Measurements from ENCODE around the gene NACAD.
"Not testable (repeated sequence)": the region's sequence is repeated elsewhere in the genome, so short reads cannot be mapped to it uniquely, and the experiment has no call there.

Gene NACAD

DNA sequence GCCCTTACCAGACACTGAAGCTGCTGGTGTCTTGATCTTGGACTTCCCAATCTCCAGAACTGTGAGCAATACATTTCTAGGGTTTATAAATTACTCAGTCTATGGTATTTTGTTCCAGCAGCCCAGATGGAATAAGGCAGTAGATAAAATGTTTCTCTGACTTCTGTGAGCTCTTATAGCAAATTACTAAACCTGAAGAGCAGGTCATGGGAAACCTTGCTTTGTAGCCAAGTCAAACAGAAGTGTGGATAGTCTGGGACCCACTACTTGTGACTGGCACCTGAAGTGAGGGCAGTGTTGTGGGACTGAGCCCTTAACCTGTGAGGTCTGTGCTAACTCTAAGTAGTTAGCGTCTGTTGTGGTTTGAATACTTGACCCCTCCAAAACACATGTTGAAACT is 27.3 kb upstream of the NACAD start:
- DNase-seq, result no peak

DNA sequence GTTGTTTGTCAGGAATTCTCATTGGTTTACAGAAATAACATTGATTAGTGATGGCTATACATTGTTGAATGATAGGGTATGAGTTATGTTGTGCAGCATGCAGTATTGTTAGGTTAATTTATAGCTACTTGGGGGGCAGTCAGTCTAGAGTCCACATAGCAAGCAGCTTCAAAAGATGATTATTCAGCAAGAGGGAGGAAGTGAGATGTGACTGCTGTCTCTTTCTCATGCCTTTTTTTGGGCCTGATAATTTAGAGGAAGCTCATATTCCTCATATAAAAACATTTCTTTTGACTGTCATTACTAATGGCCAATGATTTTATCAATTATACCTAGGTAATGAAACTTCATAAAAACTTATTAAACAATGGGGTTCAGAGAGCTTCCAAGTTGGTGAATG is 26.2 kb upstream of the NACAD start:
- no peak for DNase-seq

DNA sequence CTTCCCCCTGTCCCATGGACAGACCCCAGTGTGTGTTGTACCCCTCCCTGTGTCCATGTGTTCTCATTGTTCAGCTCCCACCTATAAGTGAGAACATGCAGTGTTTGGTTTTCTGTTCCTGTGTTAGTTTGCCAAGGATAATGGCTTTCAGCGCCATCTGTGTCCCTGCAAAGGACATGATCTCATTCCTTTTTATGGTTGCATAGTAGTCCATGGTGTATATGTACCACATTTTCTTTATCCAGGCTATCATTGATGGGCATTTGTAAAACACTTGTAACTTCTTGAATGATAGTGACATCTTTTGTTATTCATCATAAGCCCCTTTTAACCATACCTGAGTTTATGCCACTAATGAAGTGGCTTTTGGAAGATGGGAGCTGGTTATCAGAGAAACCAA is 25.5 kb upstream of the NACAD start:
- DNase-seq, result not testable (repeated sequence)

DNA sequence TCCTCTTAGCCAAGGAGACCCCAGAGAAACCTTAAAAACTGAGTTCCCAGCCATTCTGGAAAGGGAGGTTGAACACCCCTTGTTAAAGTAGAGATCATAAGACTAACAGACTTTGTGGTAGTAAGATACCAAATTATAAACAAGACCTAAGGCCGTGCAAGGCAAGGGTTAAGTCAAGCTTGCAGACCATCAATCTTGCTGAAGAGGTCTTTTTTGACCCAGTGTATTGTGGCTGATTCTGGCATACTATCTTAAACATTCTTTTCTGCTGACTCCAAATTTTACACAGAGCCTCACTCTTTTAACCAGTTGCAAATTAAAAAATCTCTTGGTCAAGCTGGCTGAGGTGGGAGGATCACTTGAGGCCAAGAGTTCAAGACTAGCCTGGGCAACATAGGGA is 23.9 kb upstream of the NACAD start:
- no peak for DNase-seq

DNA sequence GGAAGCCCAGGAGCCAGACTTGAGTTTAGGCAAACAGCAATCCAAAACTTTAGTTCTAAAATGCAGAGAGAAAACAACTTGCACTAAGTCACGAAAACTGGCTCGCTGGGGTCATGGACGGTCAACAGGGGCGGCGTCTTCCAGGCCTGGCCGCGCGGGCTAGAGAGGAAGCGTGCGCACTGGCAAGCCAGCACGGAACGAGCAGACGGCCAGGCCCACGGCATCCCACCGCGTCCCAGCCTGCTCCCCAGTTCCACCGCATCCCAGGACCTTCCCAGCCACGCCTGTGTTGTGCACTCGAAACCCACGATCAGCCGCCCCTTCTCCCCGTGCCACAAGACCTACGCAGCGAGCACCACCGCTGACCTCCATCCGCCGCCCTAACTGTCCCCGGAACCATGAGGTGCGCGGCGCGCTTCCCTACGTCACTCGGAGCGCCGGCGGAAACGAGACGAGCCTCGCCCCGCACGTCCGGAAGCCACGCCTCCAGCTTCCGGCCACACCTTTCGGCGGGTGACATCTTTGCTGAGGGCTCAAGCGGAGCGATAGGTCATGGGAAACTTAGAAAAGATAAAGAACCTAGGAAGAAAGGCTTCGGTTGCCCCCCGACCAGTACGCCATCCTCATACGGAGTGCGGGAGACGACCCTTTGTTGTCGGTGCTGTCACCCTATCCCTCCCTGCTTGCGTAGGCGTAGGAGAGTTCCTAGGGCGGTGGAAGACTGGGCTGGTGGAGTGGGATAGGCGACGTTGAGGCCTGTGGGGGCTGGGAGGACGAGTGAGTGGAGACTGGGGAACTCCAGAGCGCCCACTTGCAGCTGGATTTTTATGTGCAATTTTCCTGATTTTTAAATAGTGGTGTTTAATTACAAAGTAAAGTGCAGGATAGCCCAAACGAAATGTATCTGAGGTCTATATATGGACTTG is 22.8 kb upstream of the NACAD start, which contains the start of gene TBRG4:
TSS of gene TBRG4 (minus strand) at position 400 of the 926 bp plus-strand sequence. CDS start 2,460 bp downstream, outside the sequence.
- DNase-seq, result peak; percentile 94 to 95

DNA sequence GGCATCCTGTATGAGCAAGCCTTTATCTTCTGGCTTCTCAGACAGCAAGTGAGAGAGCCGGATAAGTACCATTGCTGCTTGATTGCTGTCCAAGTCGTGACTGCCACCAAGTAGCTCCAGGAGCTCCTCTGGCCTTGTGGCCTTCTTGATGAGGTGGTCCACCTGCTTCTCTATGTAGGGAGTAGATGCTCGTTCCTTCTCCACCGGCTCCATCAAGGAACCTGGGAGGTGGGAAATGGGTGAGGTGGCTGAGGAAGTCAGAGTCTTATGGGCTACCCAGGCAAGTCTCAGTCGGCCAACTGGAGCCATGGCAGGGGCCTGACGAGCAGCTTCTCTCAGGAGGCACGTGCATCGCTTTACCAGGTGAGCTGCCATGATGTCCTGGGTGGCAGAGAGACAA is 20.1 kb upstream of the NACAD start:
- no peak for DNase-seq

DNA sequence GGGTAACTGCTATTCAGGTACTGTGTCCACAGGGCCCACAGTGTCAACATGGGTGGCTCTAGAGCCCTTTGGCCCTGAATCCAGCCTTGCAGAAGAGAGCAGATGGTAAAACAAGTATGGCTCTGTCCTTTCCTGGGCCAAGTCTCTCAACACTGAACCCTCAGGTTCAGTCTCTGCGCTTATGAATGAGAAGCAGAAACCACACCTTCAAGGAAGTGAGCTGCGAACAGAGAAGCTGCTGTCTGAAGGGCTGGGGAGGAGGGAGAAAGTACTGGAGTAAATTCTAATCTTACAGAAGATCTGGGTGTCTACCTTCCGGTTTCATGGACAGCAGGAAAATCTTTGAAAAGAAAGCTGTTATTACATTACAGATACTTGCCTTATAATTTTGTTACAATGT is 18.6 kb upstream of the NACAD start:
- no peak for DNase-seq

DNA sequence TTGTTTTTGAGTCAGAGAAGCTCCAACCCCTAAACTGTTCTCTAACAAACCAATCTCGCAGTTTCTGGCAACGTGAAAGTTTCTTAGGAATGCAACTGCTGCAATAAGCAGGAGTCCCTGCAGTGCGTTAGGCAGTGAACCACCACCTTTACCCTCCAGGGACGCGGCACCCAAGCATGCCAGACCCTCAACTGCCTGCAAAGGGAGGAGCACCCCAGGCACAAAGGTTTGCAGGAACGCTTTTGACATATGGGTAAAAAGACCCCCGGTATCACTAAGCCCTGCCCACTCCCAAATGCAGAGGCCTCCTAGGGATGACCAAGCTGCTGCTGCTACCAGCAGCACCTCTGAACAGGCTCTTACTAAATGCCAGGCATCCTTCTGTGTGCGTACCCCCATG is 18.1 kb upstream of the NACAD start:
- no peak for DNase-seq

DNA sequence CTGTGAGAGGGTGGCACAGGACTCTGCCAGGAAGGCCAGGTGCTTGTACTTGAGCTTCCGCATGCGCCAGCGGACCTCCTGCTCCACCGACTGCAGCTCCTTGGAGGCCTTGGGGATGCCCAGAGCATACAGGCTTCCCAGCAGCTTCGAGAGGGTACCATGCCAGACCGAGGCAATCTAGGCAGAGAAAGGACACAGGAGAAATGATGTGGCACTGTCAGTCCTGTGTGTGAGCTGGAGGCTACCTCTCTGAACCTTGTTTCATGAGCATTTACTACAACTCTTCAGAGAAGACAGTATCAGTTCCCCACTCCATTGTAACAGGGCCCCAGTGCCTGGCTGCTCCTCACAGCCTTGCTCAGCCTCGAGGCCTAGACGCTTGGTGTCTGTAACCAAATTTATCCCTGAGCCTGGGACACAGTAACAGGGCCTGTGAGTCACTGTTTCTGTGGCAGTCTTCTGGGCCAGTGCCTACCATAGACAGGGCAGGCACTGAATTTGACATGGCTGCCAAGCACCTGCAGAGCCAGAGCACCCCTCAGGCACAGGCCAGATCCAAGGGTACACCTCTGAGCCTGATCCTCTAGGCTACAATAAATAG is 16.9 kb upstream of the NACAD start:
- DNase-seq, result no peak

DNA sequence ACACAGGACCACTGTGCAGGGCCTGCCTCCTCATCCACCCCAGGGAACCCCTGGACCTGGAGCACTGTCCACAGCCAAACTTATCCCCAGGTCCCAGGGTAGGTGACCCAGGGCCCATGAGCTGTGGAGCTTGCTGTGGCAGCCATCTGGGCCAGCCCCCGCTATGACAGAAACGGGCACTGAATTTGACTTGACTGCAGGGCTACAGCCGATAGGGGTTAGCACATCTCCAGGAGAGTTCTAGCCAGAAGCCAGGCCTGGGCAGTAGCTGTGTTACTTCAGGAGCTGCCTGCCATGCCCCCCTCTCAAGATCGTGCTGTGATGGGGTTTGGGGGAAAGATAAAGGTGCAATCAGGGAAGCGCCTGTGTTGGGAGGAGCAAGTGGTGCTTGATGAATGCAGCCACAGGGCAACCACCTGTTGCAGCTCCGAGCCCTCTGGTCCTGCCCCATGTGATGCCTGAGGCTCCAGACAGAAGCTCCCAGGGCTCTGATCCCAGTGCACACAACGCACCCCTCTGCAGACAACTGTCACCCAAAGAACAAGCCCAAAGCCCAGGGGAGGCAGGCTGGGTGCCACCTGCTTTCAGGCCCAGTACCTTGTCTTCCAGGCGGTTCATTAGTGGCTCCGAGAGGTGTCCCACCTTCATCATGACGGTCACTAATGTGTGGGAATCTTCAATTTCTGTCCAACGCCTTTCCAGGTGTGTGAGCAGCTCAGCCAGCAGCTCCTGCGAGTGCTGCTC is 16.2 kb upstream of the NACAD start:
- DNase-seq, result no peak

DNA sequence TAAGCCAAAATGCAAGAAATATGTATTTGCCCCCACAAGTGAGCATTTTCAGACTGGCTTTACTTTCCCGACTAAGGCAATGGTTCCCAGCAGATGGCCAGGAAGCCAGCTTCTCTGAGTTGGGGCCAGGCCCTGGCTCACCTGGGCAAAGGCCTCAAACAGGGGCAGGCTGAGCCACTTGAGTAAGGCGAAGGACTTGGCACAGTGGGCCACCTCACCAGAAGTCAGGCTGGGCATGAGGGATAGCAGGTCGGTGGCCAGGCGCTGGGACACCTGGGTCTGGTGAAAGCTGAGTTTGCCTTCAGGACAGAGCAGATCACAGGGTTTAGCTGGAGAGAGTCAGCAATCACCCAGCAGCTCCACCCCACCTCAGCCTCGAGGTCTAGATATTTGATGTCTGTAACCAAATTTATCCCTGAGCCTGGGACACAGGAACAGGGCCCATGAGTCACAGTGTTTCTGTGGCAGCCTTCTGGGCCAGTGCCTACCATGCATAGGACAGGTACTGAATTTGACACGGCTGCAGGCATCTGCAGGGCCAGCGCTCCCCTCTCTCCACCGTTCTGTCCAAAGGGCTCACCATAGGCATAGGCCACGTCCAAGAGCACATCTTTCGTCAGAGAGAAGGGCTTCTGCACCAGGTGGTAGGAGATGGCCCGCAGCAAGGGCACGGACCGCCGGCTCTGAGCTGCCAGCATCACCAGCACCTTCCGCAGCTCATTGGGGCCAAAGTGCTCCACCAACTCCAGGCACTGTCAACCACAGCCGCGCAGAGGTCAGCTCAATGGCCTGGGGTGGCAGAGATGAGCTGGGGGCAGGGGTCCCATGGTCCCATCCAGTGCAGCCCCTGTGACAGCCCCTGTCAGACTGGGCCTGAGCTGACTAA is 15.4 kb upstream of the NACAD start:
- no peak for DNase-seq

DNA sequence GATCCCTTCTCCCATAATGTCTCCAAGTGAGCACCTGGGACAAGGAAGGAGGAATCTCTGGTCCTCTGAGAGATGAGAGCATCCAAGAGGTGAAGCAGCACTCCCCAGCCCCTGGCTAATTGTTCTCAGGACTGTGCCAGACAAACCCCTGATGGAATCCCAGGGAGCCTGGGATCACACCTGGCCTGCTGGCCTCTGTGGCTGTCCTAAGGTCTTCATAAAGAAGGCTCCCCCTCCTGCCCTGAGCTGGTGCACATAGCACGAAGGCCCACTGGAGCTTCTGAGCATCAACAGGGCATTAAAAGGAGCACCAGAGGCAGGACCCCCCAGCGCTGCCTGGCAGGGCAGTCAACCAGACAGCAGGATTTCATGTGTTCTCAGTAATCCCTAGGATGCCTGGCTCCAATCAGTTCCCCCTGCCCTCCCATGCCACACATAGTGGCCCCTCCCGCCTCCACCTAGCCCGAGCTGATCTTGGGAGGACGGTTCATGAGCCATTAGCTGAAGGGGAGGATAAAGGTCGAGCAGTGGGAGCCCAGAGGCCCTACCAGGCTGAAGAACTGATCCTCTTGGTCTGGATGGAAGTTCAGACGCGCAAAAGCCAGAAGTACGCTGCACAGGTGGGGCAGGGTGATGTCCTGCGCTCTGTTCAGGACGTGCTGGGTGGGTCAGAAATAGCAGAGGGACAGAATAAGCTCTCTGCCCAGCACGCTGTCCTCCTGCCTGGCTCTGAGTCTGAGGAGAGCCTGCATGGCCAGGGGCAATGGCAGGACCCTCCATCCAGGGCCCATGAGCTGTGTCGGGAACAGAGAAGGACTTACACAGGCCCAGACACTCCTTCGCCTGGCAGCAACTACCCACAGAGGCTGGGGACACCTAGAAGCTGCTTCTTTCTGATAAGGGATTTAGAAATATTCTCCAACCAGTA is 14.3 kb upstream of the NACAD start:
- no peak for DNase-seq

DNA sequence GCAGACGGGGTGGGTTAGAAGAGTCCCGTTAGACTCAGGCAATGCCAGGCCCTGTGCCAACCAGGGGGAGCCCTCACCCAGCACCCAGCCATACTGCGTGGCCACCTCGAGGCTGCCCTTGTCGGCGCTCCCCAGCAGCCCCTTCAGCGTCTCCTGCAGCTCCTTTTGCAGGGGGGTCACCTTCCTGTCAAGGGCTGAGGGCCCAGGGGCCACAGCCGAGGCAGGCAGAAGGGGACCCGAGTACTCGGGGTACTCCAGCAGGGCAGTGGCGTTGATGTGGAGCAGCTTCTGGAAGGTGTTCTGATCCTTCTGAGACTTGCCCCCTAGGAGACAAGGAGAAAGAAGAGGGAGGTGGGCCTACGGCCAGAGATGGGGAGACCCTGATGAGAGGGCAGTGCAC is 13.0 kb upstream of the NACAD start:
- no peak for DNase-seq

DNA sequence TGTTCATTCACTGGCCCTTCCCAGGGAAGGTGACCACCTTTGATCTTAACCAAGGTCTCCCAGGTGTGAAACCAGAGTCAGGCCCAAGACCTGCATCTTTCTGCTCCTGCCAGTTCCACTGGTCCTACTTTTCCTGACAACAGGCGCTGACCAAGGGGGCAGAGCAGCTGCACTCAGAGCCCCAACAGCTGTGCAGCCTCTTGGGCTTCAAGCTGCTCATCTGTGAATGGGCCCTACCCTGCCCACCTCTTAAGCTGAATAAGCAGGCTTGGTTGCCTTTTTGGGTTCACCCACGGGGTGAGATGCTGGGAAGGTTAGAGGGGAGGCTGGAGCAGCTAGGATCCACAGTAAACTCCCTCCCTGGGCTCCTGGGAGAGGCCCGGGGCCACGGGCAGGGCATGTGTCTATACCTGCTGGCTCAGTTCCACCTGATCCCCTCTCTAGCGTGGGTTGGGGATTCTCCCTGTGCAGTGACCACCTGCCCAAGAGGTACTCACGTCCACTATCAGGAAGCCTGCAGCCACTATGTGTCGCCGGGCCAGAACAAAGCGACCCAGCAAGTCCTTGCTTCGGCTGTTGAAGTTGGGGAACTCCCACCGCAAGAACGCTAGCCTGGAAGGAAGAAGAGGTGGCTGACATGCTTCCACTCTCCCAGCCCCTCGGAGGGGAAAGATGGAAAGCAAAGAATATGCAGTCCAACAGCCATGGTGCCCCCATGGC is 12.2 kb upstream of the NACAD start:
- no peak for DNase-seq

DNA sequence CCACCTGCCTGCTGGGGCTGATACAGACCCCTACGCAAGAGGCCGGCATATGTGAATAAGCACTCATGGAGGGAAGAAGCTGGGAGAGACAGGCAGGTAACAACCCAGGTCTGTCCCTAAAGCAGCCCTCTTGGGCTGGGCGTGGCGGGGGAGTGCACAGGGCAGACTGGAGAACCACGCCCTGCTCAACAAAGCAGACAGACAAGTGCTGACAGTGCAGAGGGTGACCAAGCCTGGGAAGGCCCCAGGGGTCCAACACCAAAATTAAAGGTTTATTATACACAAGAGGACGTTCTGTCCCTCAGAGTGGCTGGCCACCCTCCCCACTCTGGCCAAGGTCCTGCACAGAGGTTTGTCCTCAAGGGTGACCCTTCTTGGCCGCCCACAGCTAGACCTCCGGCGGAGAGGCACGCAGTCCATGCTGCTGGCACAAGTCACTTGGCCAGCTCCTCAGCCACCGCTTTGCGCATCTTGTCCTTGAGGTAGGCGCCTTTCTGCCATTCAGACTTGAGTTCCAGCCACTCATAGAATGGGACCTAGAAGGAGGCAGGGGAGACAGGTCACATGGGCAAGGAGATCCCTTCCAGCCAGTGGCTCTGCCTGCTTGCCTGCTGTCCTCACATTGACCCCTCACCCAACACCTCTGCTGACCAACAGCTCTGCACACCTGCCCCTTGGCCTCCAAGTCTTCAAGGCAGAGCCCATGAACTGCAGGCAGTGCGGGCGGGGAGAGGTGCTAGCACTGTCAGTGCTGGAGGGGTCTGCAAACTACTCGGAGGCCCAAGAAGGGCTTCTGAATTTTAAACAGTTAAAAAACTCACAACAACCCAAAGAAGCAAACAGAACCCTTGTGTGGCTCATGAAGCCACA is 11.4 kb upstream of the NACAD start:
- no peak for DNase-seq

DNA sequence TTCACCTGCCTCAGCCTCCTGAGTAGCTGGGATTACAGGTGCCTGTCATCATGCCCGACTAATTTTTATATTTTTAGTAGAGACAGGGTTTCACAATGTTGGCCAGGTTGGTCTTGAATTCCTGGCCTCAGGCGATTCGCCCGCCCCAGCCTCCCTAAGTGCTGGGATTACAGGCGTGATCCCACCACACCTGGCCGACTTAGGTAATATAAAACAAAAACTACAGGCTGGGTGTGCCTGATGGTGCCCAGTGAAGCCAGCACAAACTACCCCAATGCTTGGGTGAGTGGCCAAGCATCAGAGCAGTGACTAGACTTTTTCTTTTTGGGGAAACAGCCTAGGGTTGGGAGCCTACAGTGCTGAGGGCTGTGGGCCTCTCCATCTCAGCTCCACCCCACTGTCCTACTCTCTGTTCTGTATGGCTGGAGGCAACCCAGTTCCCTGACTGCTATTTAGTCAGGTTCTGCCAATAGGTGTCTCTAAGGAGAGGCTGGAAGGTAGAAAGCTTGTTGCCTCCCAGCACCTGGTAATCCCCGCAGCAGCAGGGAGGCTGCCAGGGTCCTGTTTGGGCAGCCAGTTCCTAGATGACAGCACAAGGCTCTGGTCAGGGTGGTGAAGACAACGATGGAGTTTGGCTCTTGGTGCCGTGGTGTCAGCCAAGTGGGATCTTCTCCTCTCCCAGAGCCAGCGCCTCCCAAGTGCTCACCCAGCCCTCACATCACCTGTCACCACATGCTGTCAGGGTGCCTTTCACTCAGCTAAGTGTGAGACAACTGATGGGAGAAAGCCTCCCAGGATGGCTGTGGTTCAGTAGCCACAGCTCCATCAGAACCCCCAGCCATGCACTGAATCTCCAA is 10.4 kb upstream of the NACAD start:
- no peak for DNase-seq

DNA sequence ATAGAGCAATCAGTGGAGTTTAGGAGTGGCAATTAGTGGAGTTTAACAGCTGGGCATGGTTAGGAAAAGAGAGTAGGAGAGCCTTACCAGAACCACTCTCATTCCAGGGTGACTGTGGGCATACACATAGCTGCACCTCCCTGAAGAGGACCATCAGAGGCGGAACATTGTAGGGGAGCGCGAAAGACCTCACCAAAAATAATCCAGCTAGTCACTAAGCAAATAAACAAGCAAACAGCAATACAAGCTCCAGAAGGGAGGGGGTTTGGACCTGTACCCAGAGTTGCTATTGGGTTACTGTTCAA is 4.1 kb upstream of the NACAD start:
- no peak for DNase-seq

DNA sequence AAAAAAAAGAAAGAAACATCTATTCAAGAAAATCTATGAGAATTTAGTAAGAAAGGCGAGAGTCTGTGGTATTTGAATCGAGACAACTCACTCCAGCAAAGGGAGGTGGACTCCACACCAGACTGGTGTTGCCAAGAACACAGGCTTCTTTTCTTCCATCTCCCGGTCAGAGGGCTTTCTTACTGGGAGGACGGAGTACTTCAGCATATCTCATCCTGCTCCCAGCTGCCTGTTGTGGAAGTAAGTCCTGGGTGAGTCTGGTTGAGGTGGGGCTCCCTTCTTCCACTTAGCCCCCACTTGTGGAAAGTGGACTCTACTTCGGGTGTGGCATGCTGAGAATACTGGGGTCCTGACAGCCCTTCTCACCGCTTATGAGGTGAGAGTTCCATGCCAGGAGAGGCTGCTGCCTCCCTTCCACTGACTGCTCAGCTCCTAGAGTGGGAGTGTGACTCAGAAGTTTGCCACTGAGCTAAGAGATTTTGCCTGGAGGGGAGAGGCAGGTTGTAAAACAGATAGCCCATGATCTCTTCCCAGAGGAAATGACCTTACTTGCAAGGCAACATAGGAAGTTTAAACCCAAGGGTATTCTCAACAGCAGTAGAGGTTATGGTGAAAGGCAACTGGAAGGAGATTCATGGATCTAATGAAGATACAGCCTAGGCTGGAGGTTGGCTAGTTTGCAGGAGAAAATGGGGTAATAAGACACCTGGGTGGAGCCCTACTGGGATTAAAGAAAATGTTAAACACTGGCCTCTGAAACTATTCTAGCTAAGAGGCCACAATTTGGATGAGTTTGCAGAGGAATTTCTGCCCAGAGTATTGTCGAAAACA is 3.5 kb upstream of the NACAD start:
- no peak for DNase-seq

Data from activated CD4-positive, alpha-beta T cell treated with anti-CD3 and anti-CD28 coated beads, Interleukin-2, amount 50 U/mL, for 48 hours (primary cell).